ENCODE data around the gene NAT14. TPM values are rescaled to one million over a fixed set of nuclear protein-coding genes. Genes with fewer than 3 reads are reported as not detected.

Gene NAT14
- total and polyA plus RNA-seq, 2 donors (not counting 3 experiments of a cell fraction or from before 2014, with no cell fraction given): 39.1 to 44.7 TPM

DNA sequence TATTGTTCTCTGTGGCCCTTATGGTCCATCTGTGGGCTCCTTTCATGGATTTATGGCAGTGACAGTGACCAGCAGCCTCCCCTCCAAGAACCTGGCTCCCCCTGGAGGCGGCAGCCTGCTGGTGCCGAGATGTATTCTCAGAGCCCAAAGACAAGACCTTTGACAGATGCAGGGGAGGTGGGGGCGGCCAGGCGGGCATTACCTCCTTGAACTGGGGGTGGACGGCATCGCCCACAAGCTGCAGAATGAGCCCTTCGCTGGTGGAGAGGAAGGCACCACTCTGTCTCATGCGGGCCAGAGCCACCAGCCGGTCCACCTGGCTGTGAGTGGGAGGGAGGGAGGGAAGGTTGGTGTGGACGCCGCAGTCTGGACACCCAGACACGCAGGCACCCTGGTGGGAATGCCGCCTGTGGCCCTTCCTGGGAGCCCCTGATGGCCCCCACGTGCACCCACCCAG is 30.2 kb upstream of the NAT14 start:
- H4K20me1 ChIP-seq (replicated peaks; ENCODE audit: control insufficient read depth, extremely low read depth, insufficient read depth, low read length): no peaks in the 10 kb centered on the region
- no peak overlapping the region for H3K9ac ChIP-seq (replicated peaks; ENCODE audit: extremely low read depth, insufficient read depth, low read length)
- H2AFZ ChIP-seq (ENCODE audit: low read depth, low read length): no peak overlapping the region
- no peak overlapping the region for H3K4me3 ChIP-seq (replicated peaks in 1 of 3; ENCODE audit: insufficient read depth in 1 of 3, low read depth in 1 of 3, low read length in 3 of 3)
- BruUV-seq (replicated peaks): no TSS peak
- no peaks in the 10 kb centered on the region for H3K4me1 ChIP-seq (ENCODE audit: control insufficient read depth, extremely low read depth, insufficient read depth, low read length)
- ChIA-PET POLR2A (no interaction called here), CTCF (interaction anchor here (1.0 to 1.8 kb wide), 2 partner anchors 36 to 314 kb away, joined by 3 to 27 read pairs; no protein-coding TSS in a partner anchor)
- peak; percentile 71 to 81 for TF ChIP-seq CTCF (IDR thresholded peaks at IDR 0.05; ENCODE audit: extremely low read depth in 1 of 2, insufficient read depth in 1 of 2, low read depth in 1 of 2, low read length in 2 of 2)
- TF ChIP-seq, protein P1, sequence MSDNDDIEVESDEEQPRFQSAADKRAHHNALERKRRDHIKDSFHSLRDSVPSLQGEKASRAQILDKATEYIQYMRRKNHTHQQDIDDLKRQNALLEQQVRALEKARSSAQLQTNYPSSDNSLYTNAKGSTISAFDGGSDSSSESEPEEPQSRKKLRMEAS (IDR thresholded peaks at IDR 0.05; ENCODE audit: insufficient read depth, insufficient read length): no peak
- dilution Hi-C loops (cut with MboI; ENCODE audit: extremely low pct_ligation_motif_present, low sequenced_read_pairs) (no loop called here), intact Hi-C loops (cut with micrococcal nuclease) (loop anchor here (1.0 kb wide), 1 partner anchor 314 kb away; no protein-coding TSS in a partner anchor)
- H3K27me3 ChIP-seq (ENCODE audit: control insufficient read depth in 2 of 2, insufficient read depth in 2 of 2, low read length in 2 of 2): peaks cover 11 to 17% of the 10 kb centered on the region in 2 experiments
- H3K9me1 ChIP-seq (replicated peaks; ENCODE audit: control insufficient read depth, extremely low read depth, insufficient read depth, low read length): no peaks in the 10 kb centered on the region
- DNase-seq (ENCODE audit: low read depth, low spot score) (peak; percentile 22), FAIRE-seq (peak; percentile 61)
- no peak overlapping the region for H3K4me2 ChIP-seq (ENCODE audit: insufficient read depth, low read length)
- no peak overlapping the region for H3K27ac ChIP-seq (ENCODE audit: insufficient read depth, low read depth, low read length)
- no peaks in the 10 kb centered on the region for H3K79me2 ChIP-seq (ENCODE audit: control insufficient read depth, insufficient read depth, low read length)
- no peaks in the 10 kb centered on the region for H3K9me3 ChIP-seq (replicated peaks; ENCODE audit: control insufficient read depth, insufficient read depth, low read length)
- H3K36me3 ChIP-seq (ENCODE audit: control insufficient read depth in 2 of 2, extremely low read depth in 1 of 2, insufficient read depth in 2 of 2, low read length in 2 of 2): peaks cover 0 to 3% of the 10 kb centered on the region in 2 experiments

GRCh38 chr19:55455576-55456235 is 29.3 kb upstream of the NAT14 start:
- H3K9me1 ChIP-seq (replicated peaks; ENCODE audit: control insufficient read depth, extremely low read depth, insufficient read depth, low read length): no peaks in the 10 kb centered on the region
- FAIRE-seq: no peak
- no peak overlapping the region for H3K4me3 ChIP-seq (replicated peaks in 1 of 3; ENCODE audit: insufficient read depth in 1 of 3, low read depth in 1 of 3, low read length in 3 of 3)
- no peak overlapping the region for H2AFZ ChIP-seq (ENCODE audit: low read depth, low read length)
- H3K27ac ChIP-seq (ENCODE audit: insufficient read depth, low read depth, low read length): no peak overlapping the region
- ChIA-PET CTCF (no interaction called here), POLR2A (no interaction called here)
- TF ChIP-seq POLR2A (IDR thresholded peaks at IDR 0.05; ENCODE audit: low read depth, low read length): no peak
- no peak for TF ChIP-seq EZH2 (IDR thresholded peaks at IDR 0.05; ENCODE audit: borderline replicate concordance, low read depth, low read length, severe bottlenecking)
- no peak for TF ChIP-seq MYC (IDR thresholded peaks at IDR 0.05; ENCODE audit: low read depth, low read length)
- no peak for TF ChIP-seq FOS (IDR thresholded peaks at IDR 0.05; ENCODE audit: borderline replicate concordance, insufficient read depth, low read length)
- no peak for TF ChIP-seq JUN (IDR thresholded peaks at IDR 0.05; ENCODE audit: borderline replicate concordance, insufficient read depth, insufficient read length, low read depth)
- no peak for TF ChIP-seq POLR2AphosphoS5 (IDR thresholded peaks at IDR 0.05; ENCODE audit: insufficient read depth, low read depth, low read length)
- TF ChIP-seq, protein P1 (IDR thresholded peaks at IDR 0.05; ENCODE audit: insufficient read depth, insufficient read length): no peak
- TF ChIP-seq CTCF (IDR thresholded peaks at IDR 0.05; ENCODE audit: extremely low read depth in 1 of 2, insufficient read depth in 1 of 2, low read depth in 1 of 2, low read length in 2 of 2): no peak
- no peak for TF ChIP-seq GATA2 (IDR thresholded peaks at IDR 0.05; ENCODE audit: insufficient read depth, insufficient read length, low read depth, low read length)
- no TSS peak for BruUV-seq (replicated peaks)
- peaks cover 0 to 3% of the 10 kb centered on the region in 2 experiments for H3K36me3 ChIP-seq (ENCODE audit: control insufficient read depth in 2 of 2, extremely low read depth in 1 of 2, insufficient read depth in 2 of 2, low read length in 2 of 2)
- peaks cover 5% of the 10 kb centered on the region for H3K4me1 ChIP-seq (ENCODE audit: control insufficient read depth, extremely low read depth, insufficient read depth, low read length)
- no peak for DNase-seq (ENCODE audit: low read depth, low spot score)
- intact Hi-C loops (cut with micrococcal nuclease): no loop called here
- H4K20me1 ChIP-seq (replicated peaks; ENCODE audit: control insufficient read depth, extremely low read depth, insufficient read depth, low read length): no peaks in the 10 kb centered on the region
- H3K9me3 ChIP-seq (replicated peaks; ENCODE audit: control insufficient read depth, insufficient read depth, low read length): no peaks in the 10 kb centered on the region
- no peaks in the 10 kb centered on the region for H3K79me2 ChIP-seq (ENCODE audit: control insufficient read depth, insufficient read depth, low read length)
- peaks cover 6 to 12% of the 10 kb centered on the region in 2 experiments for H3K27me3 ChIP-seq (ENCODE audit: control insufficient read depth in 2 of 2, insufficient read depth in 2 of 2, low read length in 2 of 2)
- dilution Hi-C loops (cut with MboI; ENCODE audit: extremely low pct_ligation_motif_present, low sequenced_read_pairs): no loop called here
- H3K4me2 ChIP-seq (ENCODE audit: insufficient read depth, low read length): no peak overlapping the region
- no peak overlapping the region for H3K9ac ChIP-seq (replicated peaks; ENCODE audit: extremely low read depth, insufficient read depth, low read length)
